ENCODE measurements around the gene SETDB2.

GRCh38 chr13:49410006-49410405 lies 34.1 kb upstream of the SETDB2 start:
- TF ChIP-seq USF1 (IDR thresholded peaks at IDR 0.05) = no peak
- no peak for TF ChIP-seq REST (IDR thresholded peaks at IDR 0.05; ENCODE audit: low read depth)
- no peak for TF ChIP-seq MAX (IDR thresholded peaks at IDR 0.05)
- no peak for TF ChIP-seq NFIC (IDR thresholded peaks at IDR 0.05)
- TF ChIP-seq RAD21 (IDR thresholded peaks at IDR 0.05; ENCODE audit: low read depth) = no peak
- no peak for TF ChIP-seq EP300 (IDR thresholded peaks at IDR 0.05; ENCODE audit: borderline replicate concordance)
- TF ChIP-seq EGR1 (IDR thresholded peaks at IDR 0.05) = no peak
- no peak for TF ChIP-seq ZBTB7A (IDR thresholded peaks at IDR 0.05; ENCODE audit: low read depth)

All from Ishikawa (cell line).